IMR-90 (cell line): ENCODE data around the gene CCDC136. TPM values are rescaled to one million over a fixed set of nuclear protein-coding genes. Genes with fewer than 3 reads are reported as not detected.

ENCODE experiments used
- ATAC-seq: fragments of 200-7000 bp; cut with Tn5 transposase; 2 replicates; pipeline ENCODE4 v1.9.1; 2020; ENCODE audit warnings: low read depth, mild to moderate bottlenecking, moderate library complexity
- BruUV-seq: library from RNA; stranded (reverse); fragments of 400-500 nt; replicated peaks from 2 replicates; lab custom pipeline; 2021; lab: Mats Ljungman, UMichigan
- CTCF ChIA-PET: fragments of 300-600 bp; formaldehyde crosslinking; extraction: SDS; loops from one replicate; lab custom pipeline; 2021; ENCODE audit warnings: antibody characterized with exemption; lab: Yijun Ruan, JAX
- POLR2A ChIA-PET: fragments of 300-600 bp; sonication (Branson Sonifier 250); formaldehyde crosslinking; loops from one replicate; lab custom pipeline; 2022; ENCODE audit warnings: antibody characterized with exemption; ENCODE audit not compliant: unreplicated experiment; lab: Charles Lee
- DNase-seq: peaks from one replicate; pipeline ENCODE4 v3.0.0; 2013
- H2AFZ ChIP-seq: replicated peaks from 2 replicates; pipeline ENCODE3; 2013; ENCODE audit warnings: low read length, mild to moderate bottlenecking; ENCODE audit not compliant: poor library complexity
- H2AK5ac ChIP-seq: 2 replicates; pipeline ENCODE4 v1.6.1; 2013; ENCODE audit warnings: low read depth, low read length, inconsistent platforms
- H2AK9ac ChIP-seq: replicated peaks from 2 replicates; pipeline ENCODE3; 2013; ENCODE audit warnings: mild to moderate bottlenecking, low read depth, low read length, moderate library complexity; ENCODE audit not compliant: poor library complexity
- H2BK120ac ChIP-seq: 2 replicates; pipeline ENCODE4 v1.6.1; 2013; ENCODE audit warnings: low read depth, low read length, inconsistent platforms
- H2BK15ac ChIP-seq: 3 replicates; pipeline ENCODE4 v1.6.1; 2013; ENCODE audit warnings: low read depth, low read length, inconsistent platforms
- H2BK20ac ChIP-seq: 2 replicates; pipeline ENCODE4 v1.6.1; 2013; ENCODE audit warnings: low read depth, mild to moderate bottlenecking, inconsistent platforms, low read length, moderate library complexity
- H2BK5ac ChIP-seq: 2 replicates; pipeline ENCODE4 v1.6.1; 2013; ENCODE audit warnings: mild to moderate bottlenecking, low read depth, low read length, inconsistent platforms; ENCODE audit not compliant: poor library complexity, severe bottlenecking
- H3K14ac ChIP-seq: replicated peaks from 2 replicates; pipeline ENCODE4 v1.6.1; 2013; ENCODE audit warnings: low read depth, low read length, inconsistent platforms
- H3K18ac ChIP-seq: 2 replicates; pipeline ENCODE4 v1.6.1; 2013; ENCODE audit warnings: low read depth, low read length, control low read depth
- H3K23ac ChIP-seq: 2 replicates; pipeline ENCODE4 v1.6.1; 2013; ENCODE audit warnings: low read depth, low read length, inconsistent platforms
- H3K27ac ChIP-seq: 2 replicates; pipeline ENCODE4 v1.5.1; 2013; ENCODE audit warnings: mild to moderate bottlenecking, control low read depth, low read length; ENCODE audit not compliant: insufficient read depth
- H3K27me3 ChIP-seq: 2 replicates; pipeline ENCODE4 v1.6.1; 2013; ENCODE audit warnings: low read length; ENCODE audit not compliant: control insufficient read depth, insufficient read depth
- H3K36me3 ChIP-seq: 2 replicates; pipeline ENCODE4 v1.6.1; 2013; ENCODE audit warnings: low read length, mixed read lengths; ENCODE audit not compliant: control insufficient read depth, insufficient read depth
- H3K4ac ChIP-seq: 2 replicates; pipeline ENCODE4 v1.6.1; 2013; ENCODE audit warnings: low read depth, low read length, inconsistent platforms
- H3K4me1 ChIP-seq: 2 replicates; pipeline ENCODE4 v1.6.1; 2013; ENCODE audit warnings: low read length, mixed read lengths; ENCODE audit not compliant: control insufficient read depth, insufficient read depth
- H3K4me2 ChIP-seq: 2 replicates; pipeline ENCODE4 v1.6.1; 2013; ENCODE audit warnings: low read depth, mild to moderate bottlenecking, control low read depth, low read length, moderate library complexity
- H3K4me3 ChIP-seq: 2 replicates; pipeline ENCODE4 v1.5.1; 2013; ENCODE audit warnings: low read depth, mild to moderate bottlenecking, control low read depth, low read length, moderate library complexity; ENCODE audit not compliant: insufficient read depth
- H3K56ac ChIP-seq: 2 replicates; pipeline ENCODE4 v1.6.1; 2013; ENCODE audit warnings: low read length, inconsistent platforms; ENCODE audit not compliant: insufficient read depth; ENCODE audit errors: extremely low read depth
- H3K79me1 ChIP-seq, 2 experiments: 2 replicates each; pipeline ENCODE4 v1.6.1; 2013; ENCODE audit warnings: low read length in 2 of 2, inconsistent platforms in 1 of 2, low read depth in 1 of 2
- H3K9ac ChIP-seq: 2 replicates; pipeline ENCODE4 v1.6.1; 2013; ENCODE audit warnings: low read depth, low read length, control low read depth
- H3K9me1 ChIP-seq: 2 replicates; pipeline ENCODE4 v1.6.1; 2013; ENCODE audit warnings: low read length, inconsistent platforms; ENCODE audit not compliant: insufficient read depth
- H3K9me3 ChIP-seq: 2 replicates; pipeline ENCODE4 v1.6.1; 2013; ENCODE audit warnings: low read length; ENCODE audit not compliant: control insufficient read depth, insufficient read depth
- H4K20me1 ChIP-seq: 2 replicates; pipeline ENCODE4 v1.6.1; 2013; ENCODE audit warnings: low read length, inconsistent platforms; ENCODE audit not compliant: insufficient read depth
- H4K5ac ChIP-seq: 2 replicates; pipeline ENCODE4 v1.6.1; 2013; ENCODE audit warnings: mild to moderate bottlenecking, low read depth, low read length, control low read depth
- H4K8ac ChIP-seq, 2 experiments: 2 replicates each; pipeline ENCODE4 v1.6.1; 2013; ENCODE audit warnings: low read depth in 2 of 2, low read length in 2 of 2, control low read depth in 1 of 2, inconsistent platforms in 1 of 2
- H4K91ac ChIP-seq: 2 replicates; pipeline ENCODE4 v1.6.1; 2013; ENCODE audit warnings: low read depth, low read length, inconsistent platforms; ENCODE audit not compliant: insufficient read depth
- CEBPB ChIP-seq: IDR thresholded peaks from 2 replicates; pipeline ENCODE4 v1.6.1; 2012; ENCODE audit warnings: low read depth, low read length, improper control_type of control experiment
- MAFK ChIP-seq: IDR thresholded peaks from 2 replicates; pipeline ENCODE4 v1.6.1; 2012; ENCODE audit warnings: low read depth, low read length, improper control_type of control experiment
- WGBS, 2 experiments: methylation state at CpG; one replicate each; pipeline versions ENCODE4 v1.1.5 to v1.1.7; 2013; ENCODE audit warnings: missing lambda C conversion rate in 2 of 2; ENCODE audit not compliant: insufficient read length in 1 of 2; ENCODE audit errors: extremely low coverage in 2 of 2; 5-methylcytosine and 5-hydroxymethylcytosine counted together
- dilution Hi-C: fragments of 300-500 bp; cut with HindIII; formaldehyde crosslinking; loops from one replicate; pipeline ENCODE4 v1.14.3; 2018; ENCODE audit warnings: low sequenced_read_pairs; ENCODE audit not compliant: unreplicated experiment
- in situ Hi-C: fragments of 300-500 bp; cut with MboI; formaldehyde crosslinking; loops from 3 replicates; pipeline ENCODE4 v1.14.3; 2019; ENCODE audit warnings: low sequenced_read_pairs, inconsistent platforms, mixed read lengths
- intact Hi-C: fragments of 100-400 bp; cut with micrococcal nuclease; formaldehyde crosslinking; loops from 2 replicates; pipeline ENCODE4 v1.10.0; 2022
- polyA plus RNA-seq, 3 experiments: library from polyadenylated mRNA; depleted of rRNA; stranded (reverse); fragments of >200 nt; gene quantifications; 2 replicates each; pipeline ENCODE4 v1.2.3, GENCODE V29; 2012; ENCODE audit warnings: low replicate concordance in 1 of 3
- total RNA-seq: library from RNA; depleted of rRNA; stranded (reverse); fragments of >200 nt; gene quantifications from 2 replicates; pipeline ENCODE4 v1.2.3, GENCODE V29; 2012
- TF ChIP-seq, protein P1 (sequence below): conservative IDR thresholded peaks from 2 replicates; pipeline ENCODE4 v1.5.1; 2012; ENCODE audit warnings: mild to moderate bottlenecking, low read depth, low read length, improper control_type of control experiment

CCDC136 gene
- total and polyA plus RNA-seq, 2 of the 4 experiments (the other 2 are of a cell fraction): 7.7 to 18.0 TPM

DNA sequence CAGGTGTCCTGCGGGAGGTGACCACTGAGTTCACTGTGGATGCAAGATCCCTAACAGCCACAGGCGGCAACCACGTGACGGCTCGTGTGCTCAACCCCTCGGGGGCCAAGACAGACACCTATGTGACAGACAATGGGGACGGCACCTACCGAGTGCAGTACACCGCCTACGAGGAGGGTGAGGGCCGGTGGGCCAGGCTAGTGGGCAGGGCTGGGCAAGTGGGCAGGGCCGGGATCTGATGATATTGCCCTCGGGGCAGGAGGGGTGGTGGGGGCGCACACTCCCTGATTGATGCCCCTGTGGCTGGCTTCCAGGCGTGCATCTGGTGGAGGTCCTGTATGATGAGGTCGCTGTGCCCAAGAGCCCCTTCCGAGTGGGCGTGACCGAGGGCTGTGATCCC lies 54.2 kb downstream of the CCDC136 start:
- CTCF ChIA-PET: no interaction called here
- Histone ChIP-seq H3K4me2 (no peak overlapping the region), H3K9me3 (no peaks in the 10 kb centered on the region), H3K36me3 (peaks cover 96% of the 10 kb centered on the region), H3K18ac (no peak overlapping the region), H2AK9ac (no peak overlapping the region), H2BK5ac (no peak overlapping the region), H3K9ac (no peak overlapping the region), H2AK5ac (no peak overlapping the region), H3K23ac (no peak overlapping the region), H3K79me1 (peaks cover 40 to 75% of the 10 kb centered on the region in 2 experiments), H3K4me3 (no peak overlapping the region), H2BK15ac (no peak overlapping the region), H4K20me1 (peaks cover 77% of the 10 kb centered on the region), H3K4ac (no peak overlapping the region), H3K27me3 (no peaks in the 10 kb centered on the region), H2AFZ (no peak overlapping the region), H4K91ac (no peak overlapping the region), H3K9me1 (no peaks in the 10 kb centered on the region), H4K5ac (no peak overlapping the region), H4K8ac (no peak overlapping the region), H3K27ac (no peak overlapping the region), H2BK20ac (no peak overlapping the region), H2BK120ac (no peak overlapping the region), H3K4me1 (peaks cover 3% of the 10 kb centered on the region; the same call in 1 of the 2 replicates), H3K56ac (no peak overlapping the region), H3K14ac (no peak overlapping the region)
- 86% methylated on average over 11 of the region's 19 CpGs; no CpG with 5 or more reads in 1 of the 2 experiments for WGBS, 2 experiments
- DNase-seq (no peak), ATAC-seq (no peak)
- dilution Hi-C loops (no loop called here), intact Hi-C loops (no loop called here), in situ Hi-C loops (no loop called here)
- BruUV-seq: no TSS peak
- POLR2A ChIA-PET: no interaction called here
- TF ChIP-seq CEBPB (no peak), MAFK (no peak)
- TF ChIP-seq, protein P1, sequence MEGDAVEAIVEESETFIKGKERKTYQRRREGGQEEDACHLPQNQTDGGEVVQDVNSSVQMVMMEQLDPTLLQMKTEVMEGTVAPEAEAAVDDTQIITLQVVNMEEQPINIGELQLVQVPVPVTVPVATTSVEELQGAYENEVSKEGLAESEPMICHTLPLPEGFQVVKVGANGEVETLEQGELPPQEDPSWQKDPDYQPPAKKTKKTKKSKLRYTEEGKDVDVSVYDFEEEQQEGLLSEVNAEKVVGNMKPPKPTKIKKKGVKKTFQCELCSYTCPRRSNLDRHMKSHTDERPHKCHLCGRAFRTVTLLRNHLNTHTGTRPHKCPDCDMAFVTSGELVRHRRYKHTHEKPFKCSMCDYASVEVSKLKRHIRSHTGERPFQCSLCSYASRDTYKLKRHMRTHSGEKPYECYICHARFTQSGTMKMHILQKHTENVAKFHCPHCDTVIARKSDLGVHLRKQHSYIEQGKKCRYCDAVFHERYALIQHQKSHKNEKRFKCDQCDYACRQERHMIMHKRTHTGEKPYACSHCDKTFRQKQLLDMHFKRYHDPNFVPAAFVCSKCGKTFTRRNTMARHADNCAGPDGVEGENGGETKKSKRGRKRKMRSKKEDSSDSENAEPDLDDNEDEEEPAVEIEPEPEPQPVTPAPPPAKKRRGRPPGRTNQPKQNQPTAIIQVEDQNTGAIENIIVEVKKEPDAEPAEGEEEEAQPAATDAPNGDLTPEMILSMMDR: no peak
